COR-L47 (cell line): ENCODE data around the gene UVSSA.
"Not testable (repeated sequence)": the region's sequence is repeated elsewhere in the genome, so short reads cannot be mapped to it uniquely, and the experiment has no call there.

Experiments used
- DNase-seq: peaks from one replicate; lab custom pipeline; 2025; lab: John Stamatoyannopoulos, UW

UVSSA gene

DNA sequence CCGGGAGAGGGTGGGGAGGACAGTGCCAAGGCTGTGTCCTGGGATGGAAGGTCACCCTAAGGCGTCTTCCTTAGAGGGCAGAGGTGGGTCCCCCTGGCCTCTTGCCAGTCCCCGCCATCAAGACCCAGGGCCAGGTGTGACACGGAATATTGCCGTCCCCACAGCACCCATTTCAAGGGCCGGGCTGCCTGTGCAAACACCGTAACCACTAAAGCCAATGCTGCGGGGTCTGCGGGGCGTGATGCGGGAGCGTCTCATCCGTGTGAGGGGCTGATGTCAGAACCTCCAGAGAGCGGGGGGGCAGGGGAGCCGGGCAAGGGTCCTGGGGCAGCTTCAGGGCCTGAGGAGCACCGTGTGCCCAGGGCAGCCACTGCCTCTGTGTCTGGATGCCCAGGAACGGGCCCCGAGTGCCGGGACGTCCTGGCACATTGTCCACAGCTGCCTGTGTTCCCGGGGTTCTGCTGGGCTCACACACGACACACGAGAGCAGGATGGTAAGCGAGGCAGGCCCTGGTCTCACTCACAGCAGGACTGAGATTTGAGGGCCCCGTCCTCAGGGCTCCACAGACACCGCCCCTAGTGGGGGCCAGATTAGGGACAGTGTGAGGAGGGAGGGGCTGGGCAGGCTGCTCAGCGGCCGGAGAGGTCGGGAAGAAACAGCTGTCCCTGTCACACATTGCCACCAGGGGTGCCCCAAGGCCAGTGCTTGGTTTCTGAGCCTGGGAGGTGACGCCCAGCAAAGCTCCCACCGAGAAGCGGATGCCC lies 30.0 kb downstream of the UVSSA start:
- DNase-seq = no peak

DNA sequence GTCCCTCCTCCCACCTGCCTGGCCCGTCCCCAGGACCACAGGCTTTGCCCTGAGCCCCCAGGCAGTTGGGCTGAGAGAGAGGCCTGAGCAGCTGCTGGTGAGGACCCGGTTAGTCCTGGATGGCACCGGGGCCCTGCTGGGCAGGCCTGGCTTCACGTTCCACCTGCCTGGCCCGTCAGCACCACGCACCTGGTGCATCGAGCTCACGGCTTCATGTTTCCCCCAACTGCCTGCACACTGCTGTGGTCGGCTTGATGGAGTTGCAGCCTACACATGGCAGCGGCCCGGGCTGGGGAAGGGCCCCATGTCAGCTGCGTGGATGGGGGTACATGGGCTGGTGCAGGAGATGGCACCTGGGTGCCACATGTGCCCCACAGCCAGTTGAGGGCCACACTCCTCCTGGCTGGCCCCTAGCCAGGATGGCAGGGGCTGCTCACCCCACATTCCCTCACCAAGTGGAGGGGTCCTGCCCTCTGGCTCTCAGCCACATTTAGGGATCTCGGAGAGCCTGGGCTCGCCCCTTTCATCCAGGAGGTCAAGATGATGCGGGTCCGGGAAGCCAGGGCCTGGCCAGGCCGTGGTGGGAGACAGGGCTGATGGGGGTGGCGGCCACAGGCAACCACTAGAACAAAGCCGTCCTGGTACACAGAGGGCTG lies 30.7 kb downstream of the UVSSA start:
- no peak for DNase-seq

DNA sequence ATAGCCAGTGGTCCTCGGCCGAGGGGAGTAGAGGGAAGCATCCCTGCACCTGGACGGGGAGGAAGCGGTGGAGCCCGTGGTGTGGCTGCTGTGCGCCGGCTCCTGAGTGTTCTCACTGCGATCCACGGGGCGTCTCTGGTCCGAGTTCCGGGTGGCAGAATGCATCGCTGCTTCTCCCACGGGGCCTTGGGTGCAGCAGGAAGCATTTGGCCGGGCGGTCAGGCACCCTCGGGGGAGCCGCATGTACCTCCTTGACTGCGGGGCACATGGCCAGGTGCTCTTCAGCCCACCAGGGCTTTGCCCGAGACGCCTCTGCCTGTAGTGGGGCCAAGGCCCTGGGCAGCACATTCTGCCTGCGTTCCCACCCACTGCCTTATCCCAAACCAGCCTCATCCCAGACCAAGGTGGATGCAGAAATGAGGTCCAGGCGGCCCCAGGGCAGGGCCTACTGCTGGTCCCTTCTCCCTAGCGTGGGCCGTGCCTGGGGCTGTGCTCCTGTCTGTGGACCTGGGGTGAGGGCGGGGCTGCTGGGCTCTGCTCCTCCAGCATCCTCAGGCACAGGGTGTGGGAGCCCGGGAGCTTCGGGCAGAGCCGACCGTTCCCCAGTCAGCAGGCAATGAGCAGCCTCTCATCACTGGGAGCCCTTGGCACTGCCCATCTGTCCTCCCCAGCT lies 31.7 kb downstream of the UVSSA start:
- no peak for DNase-seq

DNA sequence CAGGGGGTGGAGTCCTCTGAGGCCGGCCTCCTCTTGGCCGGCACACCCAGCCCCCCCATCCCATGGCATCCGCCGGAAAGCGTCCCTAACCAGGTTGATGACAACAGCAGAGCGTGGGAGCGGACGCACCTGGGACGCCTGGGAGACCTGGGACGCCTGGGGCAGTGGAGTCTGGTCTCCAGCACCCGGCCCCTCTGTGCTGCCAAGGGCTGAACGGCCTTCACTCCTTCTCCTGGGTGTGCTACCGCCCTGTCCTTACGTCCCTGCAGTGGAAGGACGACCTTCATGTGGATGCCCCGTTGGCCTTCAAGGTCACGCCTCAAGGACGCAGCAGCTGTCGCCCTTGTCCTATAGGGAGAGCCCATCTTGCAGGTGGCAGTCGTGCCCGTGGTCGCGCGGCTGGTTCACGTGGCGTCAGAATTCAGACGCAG lies 32.4 kb downstream of the UVSSA start:
- no peak for DNase-seq

DNA sequence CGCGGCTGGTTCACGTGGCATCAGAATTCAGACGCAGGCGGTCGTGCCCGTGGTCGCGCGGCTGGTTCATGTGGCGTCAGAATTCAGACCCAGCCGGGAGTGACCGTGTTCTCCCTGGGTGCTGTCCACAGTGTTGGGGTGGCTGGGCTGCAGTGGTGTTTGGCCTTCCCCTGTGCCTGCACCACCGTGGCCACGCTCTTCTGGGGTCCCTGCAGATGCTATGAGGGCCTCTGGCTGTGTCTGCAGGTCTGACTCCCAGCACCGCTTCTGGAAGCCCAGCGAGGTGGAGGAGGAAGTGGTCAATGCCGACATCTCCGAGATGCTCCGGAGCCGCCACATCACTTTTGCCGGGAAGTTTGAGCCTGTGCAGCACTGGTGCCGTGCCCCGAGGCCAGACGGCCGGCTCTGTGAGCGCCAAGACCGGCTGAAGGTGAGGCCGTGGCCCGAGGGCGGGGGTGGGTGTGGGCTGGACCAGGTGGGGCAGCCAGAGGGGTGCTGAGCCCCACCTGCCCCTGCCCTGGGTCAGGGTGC lies 32.9 kb downstream of the UVSSA start:
- no peak for DNase-seq

DNA sequence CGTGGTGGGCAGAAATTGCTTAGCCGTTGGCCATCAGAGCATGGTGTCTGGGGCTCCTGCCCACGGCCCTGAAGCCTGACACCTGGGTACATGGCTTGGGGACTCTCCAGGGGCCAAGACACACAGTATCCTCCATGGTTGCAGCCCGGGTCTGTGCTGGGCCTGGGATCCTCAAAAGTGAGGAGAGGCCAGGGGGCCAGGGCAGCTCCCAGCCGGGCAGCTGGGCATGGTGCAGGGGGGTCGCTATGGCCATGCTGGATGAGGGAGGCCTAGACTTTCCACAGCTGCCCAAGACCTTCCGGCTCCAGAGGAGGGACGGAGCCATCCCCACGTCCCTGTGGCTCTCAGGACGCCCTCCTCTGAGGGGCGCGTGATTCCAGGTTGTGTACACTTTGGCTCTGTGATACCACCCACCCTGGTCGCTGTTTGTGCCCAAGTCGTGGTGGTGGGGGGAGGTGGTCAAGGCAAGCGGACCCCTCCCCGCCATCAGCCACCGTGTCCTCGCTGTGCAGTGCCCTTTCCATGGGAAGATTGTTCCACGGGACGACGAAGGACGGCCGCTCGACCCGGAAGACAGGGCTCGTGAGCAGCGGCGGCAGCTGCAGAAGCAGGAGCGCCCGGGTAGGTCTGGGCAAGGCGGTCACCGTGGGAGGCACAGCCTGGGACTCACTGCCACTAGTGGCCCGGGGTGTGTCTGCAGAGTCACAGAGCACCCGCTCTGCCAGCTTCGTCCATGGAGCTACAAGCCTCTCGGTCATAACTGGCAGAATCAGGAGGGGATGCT lies 33.6 kb downstream of the UVSSA start:
- DNase-seq = no peak

DNA sequence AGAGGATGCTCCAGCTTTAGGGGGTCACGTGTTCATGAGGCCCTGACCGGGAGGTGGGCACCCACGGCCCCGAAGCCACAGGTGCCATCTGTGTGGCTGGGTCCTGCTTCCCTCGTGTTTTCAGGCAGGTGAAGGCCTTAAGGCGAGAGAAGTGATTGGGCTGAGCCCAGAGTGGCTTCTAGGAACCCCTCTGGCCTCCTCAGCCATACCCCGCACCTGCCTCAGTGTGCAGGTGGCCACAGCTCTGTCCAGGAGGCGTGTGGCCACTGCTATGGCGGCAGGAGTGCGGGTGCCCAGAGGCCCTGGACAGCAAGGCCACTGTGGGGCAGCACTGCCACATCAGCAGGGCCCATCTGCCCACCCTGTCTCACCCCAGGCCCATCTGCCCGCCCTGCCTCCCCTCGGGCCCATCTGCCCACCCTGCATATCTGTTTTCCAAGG lies 34.2 kb downstream of the UVSSA start:
- DNase-seq = no peak

DNA sequence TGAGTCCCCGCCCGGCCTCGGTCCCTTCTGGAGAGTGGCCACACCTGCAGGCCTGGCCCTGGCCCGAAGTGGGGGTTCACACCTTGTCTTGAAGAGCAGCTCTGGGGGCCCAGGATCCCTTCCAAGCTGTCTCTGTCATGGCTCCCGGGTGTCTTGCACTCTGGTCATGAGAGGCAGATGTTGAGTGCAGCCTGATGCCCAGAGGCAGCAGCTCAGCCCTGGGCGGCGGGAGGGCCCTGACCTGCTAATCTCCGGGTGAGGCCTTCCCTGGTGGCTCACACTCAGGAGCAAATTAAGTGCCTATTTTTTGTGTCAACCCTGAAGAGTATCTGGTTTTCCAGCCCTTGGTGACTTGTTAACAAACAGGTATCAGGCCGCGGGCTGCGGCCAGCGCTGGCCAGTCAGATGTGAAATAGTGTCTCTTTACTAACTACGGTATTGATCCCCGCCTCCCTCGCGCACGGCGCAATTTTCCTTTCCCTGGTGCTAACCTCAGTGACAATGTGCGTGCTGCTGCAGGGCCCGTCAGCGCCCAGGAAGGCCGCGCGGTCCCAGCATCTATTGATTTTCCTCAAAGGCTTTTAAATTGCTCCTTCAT lies 35.0 kb downstream of the UVSSA start:
- DNase-seq = no peak

DNA sequence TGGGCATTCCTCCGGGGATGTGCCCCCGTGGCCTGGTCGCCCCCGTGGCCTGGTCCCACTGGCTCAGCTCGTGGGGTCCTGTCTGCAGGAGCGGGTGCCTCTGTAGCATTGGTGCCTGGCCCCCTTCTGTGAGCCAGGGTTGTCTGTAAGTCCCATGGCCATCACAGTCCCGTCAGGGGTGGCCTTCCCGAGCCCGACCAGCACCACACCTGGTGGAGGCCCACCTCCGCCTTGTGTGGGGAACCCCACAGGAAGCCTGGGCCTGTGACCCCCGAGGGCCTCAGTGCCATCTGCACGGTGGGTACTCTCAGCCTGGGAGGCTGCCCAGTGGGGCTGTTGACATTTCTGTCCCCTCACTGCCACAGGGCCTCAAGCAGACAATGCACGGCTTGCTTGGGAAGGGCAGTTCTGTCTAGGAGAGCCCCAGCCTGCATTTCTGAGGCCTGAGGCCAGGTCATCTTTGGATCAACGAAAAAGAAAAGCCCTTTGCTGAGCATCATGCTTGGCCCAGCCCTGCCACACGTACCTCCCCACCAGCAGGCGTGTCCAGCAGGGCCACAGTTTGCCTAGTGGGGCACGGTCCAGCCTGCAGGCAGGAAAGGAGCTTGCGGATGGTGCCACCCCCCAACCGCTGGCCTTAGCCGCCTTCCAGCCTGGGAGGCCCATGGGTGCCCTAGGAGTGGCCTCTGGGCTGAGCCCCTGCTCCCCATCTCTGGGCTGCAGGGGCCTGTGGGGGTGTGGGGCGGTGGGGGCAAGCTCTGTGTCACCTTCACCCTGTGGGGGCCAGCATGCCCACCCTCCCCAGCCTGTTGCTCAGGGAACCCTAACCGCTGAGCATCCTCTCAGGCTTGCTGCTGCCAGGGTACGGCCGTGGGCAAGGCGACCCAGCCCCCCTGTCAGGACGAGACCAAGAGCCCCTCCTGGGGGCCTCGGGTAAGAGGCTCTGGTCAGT lies 36.0 kb downstream of the UVSSA start:
- no peak for DNase-seq

DNA sequence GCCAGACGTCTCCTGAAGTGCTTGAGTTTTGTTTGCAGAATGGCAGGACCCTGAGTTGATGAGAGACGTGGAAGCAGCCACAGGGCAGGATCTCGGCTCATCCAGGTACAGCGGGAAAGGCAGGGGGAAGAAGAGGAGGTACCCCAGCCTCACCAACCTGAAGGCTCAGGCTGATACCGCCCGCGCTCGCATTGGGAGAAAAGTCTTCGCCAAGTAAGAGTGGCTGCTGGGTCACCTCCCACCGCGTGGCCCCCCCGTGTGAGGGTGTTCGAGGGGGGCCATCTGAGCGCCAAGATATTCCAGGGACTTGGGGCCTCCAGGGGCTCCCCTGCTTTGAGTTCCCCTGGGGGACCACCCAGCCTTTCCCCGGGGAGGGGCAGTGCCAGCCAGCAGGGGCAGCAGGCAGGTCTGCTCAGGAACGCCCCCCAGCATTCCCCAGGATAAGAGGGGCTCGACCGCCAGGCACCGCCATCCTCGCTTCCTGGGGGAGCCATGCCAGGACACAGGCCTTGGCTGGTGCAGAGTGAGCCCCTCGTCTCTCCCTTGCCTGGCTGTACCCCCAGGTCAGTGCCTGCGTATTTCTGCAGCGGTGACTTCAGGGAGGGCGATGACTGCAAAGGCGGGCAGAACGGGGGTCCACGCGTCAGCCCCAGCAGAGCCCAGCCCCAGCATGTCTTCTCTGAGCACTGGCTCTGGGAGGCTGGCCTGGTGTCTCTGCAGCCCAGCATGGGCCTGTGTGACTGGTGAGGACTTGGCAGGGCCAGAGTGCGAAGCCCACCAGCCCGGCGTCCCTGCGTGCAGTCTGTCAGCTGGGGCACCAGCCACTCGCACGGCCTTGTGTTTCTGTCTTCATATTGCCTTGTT lies 37.0 kb downstream of the UVSSA start:
- DNase-seq = no peak

DNA sequence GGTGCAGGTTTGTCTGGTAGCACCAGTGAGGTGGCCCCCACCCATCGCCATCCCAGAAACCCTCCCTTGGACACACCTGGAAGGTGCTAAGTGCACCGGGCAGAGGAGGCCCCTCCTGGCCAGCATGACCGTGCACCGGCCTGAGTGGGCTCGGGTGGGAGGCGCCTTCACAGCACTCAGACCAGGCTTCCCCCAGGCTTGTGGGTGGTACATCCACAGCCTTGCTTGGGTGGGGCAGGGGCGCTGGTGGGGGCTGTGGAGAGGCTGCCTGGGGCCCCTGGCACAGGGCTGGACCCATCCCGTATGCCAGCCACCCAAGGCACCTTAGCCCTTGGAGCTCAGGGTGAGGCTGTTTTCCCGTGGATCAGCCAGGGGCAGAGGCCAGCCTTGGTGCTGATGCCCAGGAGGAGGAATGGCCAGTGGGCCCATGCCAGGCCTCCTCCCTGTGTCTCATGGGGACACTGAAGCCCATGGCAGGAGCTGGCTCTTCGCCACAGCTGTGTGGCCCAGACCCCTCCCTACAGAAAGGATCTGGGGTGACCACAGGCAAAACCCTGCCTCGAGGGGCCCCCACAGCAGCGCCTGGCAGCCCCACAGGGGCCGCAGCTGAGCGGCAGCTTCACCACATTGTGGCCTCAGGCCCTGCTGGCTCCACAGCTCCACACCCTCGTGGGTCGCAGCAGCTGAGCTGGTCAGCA lies 37.8 kb downstream of the UVSSA start:
- DNase-seq = no peak

DNA sequence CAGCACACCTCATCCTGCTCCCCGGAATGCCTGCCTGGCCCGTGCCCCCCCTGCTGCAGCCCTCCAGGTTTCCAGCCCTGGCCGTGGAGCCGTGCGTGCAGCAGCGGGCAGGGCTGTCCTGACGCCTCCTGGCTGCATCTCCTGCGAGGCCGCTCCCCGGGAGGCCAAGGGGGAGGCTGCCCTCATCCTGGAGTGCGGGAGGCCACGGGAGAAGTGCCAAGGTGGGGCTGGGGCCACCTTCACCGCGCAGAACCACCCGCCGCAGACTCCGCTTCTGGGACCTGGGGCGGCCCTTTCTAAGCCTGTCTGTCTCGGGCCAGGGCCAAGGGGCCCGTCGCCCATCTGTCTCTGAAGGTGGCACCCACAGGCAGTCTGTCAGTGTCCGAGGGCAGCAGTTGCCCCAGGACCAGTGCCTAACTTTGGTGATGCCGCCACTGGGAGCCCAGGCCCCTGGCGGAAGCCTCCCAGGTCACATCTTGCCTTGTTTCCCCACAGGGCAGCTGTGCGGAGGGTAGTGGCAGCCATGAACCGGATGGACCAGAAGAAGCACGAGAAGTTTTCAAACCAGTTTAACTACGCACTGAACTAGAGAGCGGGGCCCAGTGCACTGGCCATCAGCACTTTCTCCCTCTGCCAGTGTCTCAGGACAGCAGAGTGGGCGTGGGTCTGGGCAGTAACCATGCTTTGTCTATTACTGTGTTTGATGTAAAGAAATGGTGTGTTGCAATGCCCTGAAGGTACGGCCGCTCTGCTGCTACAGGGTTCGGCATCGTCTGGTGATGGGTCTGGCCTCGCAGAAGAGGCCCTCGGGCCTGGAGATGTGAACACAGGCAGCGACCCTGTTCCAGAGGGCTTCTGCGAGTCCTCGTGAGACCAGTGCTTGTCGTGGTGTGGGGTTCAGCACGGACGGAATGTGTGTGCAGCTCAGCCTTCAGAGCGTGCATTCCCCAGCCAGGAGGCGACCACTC lies 38.6 kb downstream of the UVSSA start:
- DNase-seq = no peak

DNA sequence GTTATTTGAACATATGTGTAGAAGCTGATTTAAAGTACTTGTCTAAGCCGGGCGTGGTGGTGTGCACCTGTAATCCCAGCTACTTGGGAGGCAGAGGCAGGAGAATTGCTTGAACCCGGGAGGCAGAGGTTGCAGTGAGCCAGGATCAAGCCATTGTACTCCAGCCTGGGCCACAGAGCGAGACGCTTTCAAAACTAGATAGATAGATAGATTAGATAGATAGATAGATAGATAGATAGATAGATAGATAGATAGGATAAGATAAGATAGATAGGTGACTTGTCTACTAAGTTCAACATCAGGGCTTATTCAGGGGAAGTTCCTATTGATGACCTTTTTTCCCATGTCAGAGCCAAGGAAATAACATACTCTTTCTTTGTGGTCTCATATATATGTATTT lies 46.4 kb downstream of the UVSSA start:
- not testable (repeated sequence) for DNase-seq

DNA sequence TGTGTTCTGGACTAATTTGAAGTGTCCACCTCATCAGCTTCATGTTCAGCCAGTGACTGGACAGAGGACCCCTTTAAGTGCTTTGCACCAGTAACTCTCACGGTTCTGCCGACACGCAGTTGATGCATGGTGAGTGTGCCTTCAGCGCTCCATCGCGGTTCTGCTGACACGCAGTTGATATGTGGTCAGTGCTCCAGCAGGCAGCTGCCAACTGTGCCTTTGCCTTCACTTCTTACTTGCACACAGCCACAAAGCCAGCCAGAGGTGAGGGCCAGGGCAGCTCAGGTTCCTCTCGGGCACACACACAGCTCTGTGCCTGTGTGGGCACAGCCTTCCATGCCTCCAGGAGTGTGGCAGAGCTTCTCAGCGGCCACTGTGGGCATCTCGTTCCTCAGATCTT lies 46.9 kb downstream of the UVSSA start:
- no peak for DNase-seq

DNA sequence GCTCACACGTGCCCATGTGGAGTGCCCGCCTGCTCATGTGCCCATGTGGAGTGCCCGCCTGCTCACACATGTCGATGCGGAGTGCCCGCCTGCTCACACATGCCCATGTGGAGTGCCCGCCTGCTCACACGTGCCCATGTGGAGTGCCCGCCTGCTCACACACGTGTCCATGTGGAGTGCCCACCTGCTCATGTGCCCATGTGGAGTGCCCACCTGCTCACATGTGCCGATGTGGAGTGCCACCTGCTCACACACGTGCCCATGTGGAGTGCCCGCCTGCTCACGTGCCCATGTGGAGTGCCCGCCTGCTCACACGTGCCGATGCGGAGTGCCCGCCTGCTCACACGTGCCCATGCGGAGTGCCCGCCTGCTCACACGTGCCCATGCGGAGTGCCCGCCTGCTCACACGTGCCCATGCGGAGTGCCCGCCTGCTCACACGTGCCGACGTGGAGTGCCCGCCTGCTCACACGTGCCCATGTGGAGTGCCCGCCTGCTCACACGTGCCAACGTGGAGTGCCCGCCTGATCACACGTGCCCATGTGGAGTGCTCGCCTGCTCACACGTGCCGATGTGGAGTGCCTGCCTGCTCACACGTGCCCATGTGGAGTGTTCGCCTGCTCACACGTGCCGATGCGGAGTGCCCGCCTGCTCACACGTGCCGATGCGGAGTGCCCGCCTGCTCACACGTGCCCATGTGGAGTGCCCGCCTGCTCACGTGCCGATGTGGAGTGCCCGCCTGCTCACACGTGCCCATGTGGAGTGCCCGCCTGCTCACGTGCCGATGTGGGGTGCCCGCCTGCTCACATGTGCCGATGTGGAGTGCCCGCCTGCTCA lies 47.8 kb downstream of the UVSSA start:
- DNase-seq = not testable (repeated sequence)

DNA sequence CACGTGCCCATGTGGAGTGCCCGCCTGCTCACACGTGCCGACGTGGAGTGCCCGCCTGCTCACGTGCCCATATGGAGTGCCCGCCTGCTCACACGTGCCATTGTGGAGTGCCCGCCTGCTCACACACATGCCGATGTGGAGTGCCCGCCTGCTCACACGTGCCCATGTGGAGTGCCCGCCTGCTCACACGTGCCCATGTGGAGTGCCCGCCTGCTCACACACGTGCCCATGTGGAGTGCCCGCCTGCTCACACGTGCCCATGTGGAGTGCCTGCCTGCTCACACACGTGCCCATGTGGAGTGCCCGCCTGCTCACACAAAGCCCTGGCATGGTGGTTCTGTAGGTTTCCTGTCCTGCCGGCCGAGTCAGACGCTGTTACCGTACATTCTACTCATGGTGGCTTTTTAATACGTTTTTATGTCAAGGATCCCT lies 48.4 kb downstream of the UVSSA start:
- DNase-seq = not testable (repeated sequence)
